ENCODE data around the gene SAA1.

DNA sequence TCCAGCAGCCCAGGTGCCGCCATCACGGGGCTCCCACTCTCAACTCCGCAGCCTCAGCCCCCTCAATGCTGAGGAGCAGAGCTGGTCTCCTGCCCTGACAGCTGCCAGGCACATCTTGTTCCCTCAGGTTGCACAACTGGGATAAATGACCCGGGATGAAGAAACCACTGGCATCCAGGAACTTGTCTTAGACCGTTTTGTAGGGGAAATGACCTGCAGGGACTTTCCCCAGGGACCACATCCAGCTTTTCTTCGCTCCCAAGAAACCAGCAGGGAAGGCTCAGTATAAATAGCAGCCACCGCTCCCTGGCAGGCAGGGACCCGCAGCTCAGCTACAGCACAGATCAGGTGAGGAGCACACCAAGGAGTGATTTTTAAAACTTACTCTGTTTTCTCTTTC is at the start of gene SAA1:
- TF ChIP-seq, protein P1, sequence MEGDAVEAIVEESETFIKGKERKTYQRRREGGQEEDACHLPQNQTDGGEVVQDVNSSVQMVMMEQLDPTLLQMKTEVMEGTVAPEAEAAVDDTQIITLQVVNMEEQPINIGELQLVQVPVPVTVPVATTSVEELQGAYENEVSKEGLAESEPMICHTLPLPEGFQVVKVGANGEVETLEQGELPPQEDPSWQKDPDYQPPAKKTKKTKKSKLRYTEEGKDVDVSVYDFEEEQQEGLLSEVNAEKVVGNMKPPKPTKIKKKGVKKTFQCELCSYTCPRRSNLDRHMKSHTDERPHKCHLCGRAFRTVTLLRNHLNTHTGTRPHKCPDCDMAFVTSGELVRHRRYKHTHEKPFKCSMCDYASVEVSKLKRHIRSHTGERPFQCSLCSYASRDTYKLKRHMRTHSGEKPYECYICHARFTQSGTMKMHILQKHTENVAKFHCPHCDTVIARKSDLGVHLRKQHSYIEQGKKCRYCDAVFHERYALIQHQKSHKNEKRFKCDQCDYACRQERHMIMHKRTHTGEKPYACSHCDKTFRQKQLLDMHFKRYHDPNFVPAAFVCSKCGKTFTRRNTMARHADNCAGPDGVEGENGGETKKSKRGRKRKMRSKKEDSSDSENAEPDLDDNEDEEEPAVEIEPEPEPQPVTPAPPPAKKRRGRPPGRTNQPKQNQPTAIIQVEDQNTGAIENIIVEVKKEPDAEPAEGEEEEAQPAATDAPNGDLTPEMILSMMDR (optimal IDR thresholded peaks at IDR 0.05 in 1 of 3, IDR thresholded peaks at IDR 0.05 in 1 of 3, conservative IDR thresholded peaks at IDR 0.05 in 1 of 3; ENCODE audit: extremely low read depth in 1 of 3, insufficient read depth in 2 of 3, low read length in 3 of 3), result no peak
- TF ChIP-seq EZH2 (IDR thresholded peaks at IDR 0.05; ENCODE audit: low read length), result no peak

All from keratinocyte (primary cell).